Measurements from ENCODE around the gene CCDC197.

GRCh38 chr14:93986955-93987354 is 10.1 kb upstream of the CCDC197 start:
- TF ChIP-seq CTCF (IDR thresholded peaks at IDR 0.05; ENCODE audit: poor library complexity, severe bottlenecking) = no peak
- TF ChIP-seq MXI1 (conservative IDR thresholded peaks at IDR 0.05; ENCODE audit: poor library complexity, severe bottlenecking) = no peak
- no peak for TF ChIP-seq EZH2 (IDR thresholded peaks at IDR 0.05; ENCODE audit: borderline replicate concordance, insufficient read depth, low read length, poor library complexity, severe bottlenecking)
- no peak for TF ChIP-seq POLR2AphosphoS5 (IDR thresholded peaks at IDR 0.05)
- no peak for TF ChIP-seq RAD21 (conservative IDR thresholded peaks at IDR 0.05)
- TF ChIP-seq REST (IDR thresholded peaks at IDR 0.05; ENCODE audit: borderline replicate concordance) = no peak
- TF ChIP-seq EP300 (conservative IDR thresholded peaks at IDR 0.05; ENCODE audit: poor library complexity, severe bottlenecking) = no peak
- TF ChIP-seq SMC3 (conservative IDR thresholded peaks at IDR 0.05; ENCODE audit: poor library complexity) = no peak

All from neural cell (in vitro differentiated cells).